GM19467 (cell line): ENCODE results near the gene MNS1.
"Not testable (repeated sequence)": the region's sequence is repeated elsewhere in the genome, so short reads cannot be mapped to it uniquely, and the experiment has no call there.

Experiments
- ATAC-seq: cut with Tn5 transposase; IDR thresholded peaks from one replicate; pipeline ENCODE4 v1.9.1; 2021; ENCODE audit warnings: mild to moderate bottlenecking, moderate library complexity; ENCODE audit not compliant: unreplicated experiment

MNS1 gene

DNA sequence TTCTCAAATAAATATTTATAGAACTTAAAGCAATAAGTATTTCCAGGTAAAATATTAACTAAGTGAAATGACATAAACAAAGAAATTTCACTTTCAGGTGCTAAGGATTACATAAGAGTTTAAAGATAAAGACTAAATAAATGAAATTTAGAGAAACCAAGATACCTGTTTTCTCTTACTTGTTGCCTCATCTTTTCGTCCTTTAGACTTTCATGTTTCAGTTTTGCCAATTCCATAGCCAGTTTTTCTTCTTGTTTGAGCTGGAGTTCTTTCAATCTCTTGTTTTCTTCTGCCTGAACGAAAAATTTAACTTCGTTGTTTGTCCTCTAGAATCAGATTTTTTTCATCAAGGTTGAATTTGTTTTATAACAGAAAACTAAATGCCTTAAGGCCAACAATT lies 8.7 kb downstream of the MNS1 start:
- no peak for ATAC-seq

GRCh38 chr15:56454836-56455235 lies 10.1 kb downstream of the MNS1 start:
- no peak for ATAC-seq

DNA sequence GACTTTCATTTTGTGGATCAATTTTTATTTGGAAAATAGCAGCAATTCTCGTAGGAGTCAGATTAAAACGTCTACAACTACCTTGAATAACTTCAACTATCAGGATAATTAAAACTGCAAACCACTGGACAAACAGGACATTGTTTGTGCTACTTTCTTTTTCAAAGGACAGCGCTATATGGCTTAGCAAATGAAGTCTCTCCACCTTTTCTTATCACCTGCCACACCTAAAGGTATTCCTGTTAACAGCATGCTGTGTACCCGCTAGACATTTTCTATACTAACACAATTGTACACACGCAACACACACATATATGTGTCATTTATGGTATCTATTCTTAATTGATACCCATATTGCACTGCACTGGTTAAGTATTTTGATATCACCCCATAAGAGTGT lies 19.2 kb downstream of the MNS1 start:
- ATAC-seq, result no peak

- no peak for ATAC-seq
These were observed 22.6 kb downstream of the MNS1 start for GRCh38 chr15:56442354-56442753.

GRCh38 chr15:56440214-56440770 lies 24.6 kb downstream of the MNS1 start:
- ATAC-seq, result no peak

DNA sequence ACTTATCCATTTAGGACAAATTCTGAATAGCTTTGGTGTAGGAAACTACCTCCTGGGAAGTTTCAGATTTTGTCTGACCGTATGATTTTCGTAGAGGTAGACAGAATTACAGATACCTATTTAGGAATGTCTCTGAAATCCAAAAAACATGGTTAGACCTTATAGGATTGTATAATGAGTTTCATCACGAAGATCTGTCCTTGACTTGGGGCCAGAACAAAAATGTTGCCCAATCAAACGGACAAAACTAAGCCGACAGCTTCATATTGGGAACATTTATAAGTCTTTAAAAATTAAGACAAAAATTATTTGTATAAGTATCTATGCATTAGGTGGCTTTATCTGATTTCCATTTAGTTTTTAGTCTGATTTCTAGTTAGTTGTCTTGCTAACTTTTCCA lies 32.6 kb downstream of the MNS1 start:
- ATAC-seq, result no peak

GRCh38 chr15:56428821-56429458 lies 36.0 kb downstream of the MNS1 start:
- no peak for ATAC-seq

- no peak for ATAC-seq
These were observed 39.0 kb downstream of the MNS1 start for GRCh38 chr15:56425976-56426375.

DNA sequence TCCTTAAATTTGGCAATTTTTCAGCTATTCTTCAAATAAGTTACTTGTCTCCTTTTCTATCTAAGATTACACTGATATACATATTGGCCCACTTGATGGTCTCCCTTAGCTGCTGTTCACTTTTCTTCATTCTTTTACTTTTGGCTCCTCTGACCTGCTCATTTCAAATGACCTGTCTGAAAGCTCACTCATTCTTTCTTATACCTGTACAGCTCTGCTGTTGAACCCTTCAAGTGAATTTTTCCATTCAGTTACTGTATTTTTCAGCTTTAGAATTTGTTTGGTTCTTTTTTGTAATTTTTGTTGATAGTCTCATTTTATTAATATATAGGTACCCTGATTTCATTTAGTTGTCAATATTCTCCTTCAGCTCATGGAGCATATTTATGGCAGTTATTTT lies 39.7 kb downstream of the MNS1 start:
- no peak for ATAC-seq

DNA sequence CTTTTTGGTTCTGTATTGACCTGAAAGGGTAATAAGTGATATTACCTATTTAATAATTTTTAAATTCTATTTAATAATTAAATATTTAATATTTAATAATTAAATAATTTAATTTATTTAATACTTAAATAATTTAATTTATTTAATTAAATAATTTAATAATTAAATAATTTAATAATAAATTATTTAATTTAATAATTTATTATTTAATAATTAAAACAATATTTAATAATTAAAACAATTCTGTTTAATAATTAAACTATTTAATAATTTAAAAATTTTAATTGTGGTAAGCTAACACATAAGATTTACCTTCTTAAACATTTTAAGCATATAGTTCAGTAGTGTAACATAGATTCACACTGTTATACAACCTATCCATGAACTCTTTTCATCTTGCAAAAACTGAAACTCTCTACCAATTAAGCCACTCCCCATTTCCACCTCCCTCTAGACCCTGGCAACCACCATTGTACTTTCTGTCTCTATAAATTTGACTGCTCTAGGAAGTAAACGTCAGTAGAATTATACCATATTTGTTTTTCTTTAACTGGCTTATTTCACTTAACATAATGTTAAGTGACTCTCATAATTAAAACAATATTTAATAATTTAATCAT lies 51.7 kb downstream of the MNS1 start:
- not testable (repeated sequence) for ATAC-seq

DNA sequence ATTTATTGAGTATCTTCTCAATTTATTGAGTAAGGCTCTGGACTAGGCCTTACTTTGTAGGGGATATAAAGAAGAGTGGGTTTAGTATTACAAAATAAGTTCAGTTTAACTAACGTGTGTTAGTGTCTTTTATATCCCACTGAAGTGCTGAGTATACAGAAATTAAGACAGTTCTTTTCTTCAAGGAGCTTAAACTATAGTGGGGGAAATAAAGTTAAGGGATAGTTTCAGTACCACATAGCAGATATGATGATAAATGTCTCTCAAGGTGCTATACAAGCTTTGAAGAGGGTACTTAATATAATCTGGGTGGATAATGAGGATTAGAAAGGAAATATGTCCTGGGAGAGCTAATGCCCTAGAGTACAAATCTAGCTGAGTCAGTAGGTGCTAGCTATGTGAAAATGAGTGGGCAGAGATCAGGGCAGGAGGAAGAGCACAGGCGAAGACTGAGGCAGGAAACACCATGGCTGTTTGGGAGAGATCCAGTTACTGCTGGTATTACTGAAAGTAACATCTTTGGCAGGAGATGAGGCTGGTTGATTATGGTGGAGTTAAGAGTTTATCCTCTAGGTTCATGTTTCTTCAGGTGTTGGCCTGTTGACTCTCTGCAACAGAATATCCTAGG lies 53.7 kb downstream of the MNS1 start:
- no peak for ATAC-seq

DNA sequence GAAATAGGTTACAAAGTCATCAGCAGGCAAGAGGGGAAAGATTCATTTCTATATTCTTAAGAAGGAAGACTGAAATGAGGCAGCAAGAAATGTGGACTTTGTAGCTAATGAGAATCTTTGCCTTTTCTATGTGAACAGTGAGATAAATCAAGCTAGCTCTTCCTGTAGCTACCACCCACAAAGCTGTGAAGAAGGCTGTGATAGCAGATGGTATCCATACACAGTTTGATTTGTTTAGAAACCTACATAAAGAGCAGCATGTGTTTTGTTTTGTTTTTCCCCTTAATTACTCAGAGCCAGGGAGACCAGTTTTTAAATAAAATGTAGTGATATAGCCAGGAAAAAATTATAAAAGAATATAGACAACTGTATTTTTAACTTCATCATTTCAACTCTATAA lies 54.2 kb downstream of the MNS1 start:
- ATAC-seq, result no peak

DNA sequence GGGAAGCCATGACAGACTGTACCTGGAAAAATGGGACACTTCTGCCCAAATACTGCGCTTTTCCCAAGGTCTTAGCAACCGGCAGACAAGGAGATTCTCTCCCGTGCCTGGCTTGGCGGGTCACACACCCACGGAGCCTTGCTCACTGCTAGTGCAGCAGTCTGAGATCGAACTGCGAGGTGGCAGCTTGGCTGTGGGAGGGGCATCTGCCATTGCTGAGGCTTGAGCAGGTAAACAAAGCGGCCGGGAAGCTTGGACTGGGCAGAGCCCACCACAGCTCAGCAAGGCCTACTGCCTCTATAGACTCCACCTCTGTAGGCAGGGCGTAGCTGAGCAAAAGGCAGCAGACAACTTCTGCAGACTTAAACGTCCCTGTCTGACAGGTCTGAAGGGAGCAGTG lies 65.7 kb downstream of the MNS1 start:
- ATAC-seq, result not testable (repeated sequence)

DNA sequence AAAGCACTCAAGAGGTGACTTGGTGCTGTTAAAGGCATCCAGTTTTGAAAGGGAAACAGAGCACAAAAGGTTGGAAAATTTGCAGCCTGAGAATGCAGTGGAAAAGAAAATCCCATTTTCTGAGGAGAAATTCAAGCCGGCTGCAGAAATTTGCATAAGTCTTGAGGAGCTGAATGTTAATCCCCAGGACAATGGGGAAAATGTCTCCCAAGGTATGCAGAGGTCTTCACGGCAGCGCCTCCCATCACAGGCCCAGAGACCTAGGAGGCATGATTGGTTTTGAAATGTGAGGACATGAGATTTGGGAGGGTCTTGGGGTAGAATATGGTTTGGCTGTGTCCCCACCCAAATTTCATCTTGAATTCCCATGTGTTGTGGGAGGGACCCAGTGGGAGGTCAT lies 67.6 kb downstream of the MNS1 start:
- not testable (repeated sequence) for ATAC-seq

GRCh38 chr15:56394909-56395308 lies 70.0 kb downstream of the MNS1 start:
- ATAC-seq, result no peak

- no peak for ATAC-seq
These were observed 71.7 kb downstream of the MNS1 start for GRCh38 chr15:56393277-56393676.

DNA sequence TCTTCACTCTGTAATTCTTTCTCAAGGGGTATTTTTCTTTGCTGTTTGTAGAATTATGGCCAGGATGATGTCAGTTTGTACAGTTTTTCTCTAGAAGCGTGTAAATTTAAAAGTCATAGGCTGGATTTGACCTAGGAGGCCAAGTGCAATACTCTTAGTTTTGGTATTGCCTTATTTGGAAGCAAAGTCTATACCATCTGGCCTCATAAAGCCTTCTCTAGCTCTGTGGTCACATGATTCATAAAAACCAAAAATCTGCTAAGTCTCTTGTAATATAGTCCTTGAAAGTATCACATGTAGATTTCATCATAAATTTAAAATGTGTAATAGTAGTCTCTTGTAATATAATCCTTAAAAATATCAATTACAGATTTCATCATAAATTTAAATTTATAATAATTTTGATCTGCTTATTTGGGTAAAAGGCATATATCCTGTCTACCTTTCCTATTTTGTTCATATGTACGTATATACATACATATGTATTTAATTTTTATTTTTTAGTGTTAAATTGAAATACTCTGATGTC lies 74.1 kb downstream of the MNS1 start:
- ATAC-seq, result no peak

GRCh38 chr15:56385908-56386307 lies 79.0 kb downstream of the MNS1 start:
- no peak for ATAC-seq

DNA sequence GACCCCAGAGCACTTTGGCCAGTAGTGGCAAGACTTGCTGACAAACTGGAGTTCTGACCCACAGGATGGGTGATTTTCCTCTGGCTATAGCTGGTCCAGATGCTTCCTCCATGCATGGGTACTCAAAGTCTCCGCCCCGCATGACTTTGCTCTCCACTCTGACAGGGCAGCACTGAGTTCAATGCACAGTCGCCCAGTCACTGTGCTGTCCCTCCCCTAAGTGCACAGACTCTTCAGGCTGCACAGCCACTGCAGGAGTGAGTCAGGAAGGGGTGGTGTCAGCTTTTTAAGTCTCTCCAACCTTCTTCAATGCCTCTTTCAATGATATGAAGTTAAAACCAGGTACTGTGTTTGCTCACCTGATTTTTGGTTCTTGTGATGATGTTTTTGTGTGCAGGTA lies 81.9 kb downstream of the MNS1 start:
- ATAC-seq, result no peak
